Stomach smooth muscle (tissue), 2 donors: ENCODE measurements around the gene MBOAT7.
A peak's percentile ranks its signal among the peaks of the same experiment; 100 is the strongest.
"Not testable (repeated sequence)": the region's sequence is repeated elsewhere in the genome, so short reads cannot be mapped to it uniquely, and the experiment has no call there.

Experiments used
- H3K27ac ChIP-seq: one replicate; pipeline ENCODE4 v1.7.0; 2013; ENCODE audit warnings: mild to moderate bottlenecking, low read length, inconsistent platforms
- H3K27me3 ChIP-seq, 2 donors: one replicate each; pipeline ENCODE4 v1.7.0; 2013; ENCODE audit warnings: low read length in 2 of 2; ENCODE audit not compliant: insufficient read depth in 2 of 2, control insufficient read depth in 1 of 2
- H3K36me3 ChIP-seq, 2 donors: one replicate each; pipeline ENCODE4 v1.7.0; 2013; ENCODE audit warnings: low read length in 2 of 2; ENCODE audit not compliant: control insufficient read depth in 2 of 2, insufficient read depth in 2 of 2
- H3K4me1 ChIP-seq: one replicate; pipeline ENCODE4 v1.7.0; 2013; ENCODE audit warnings: low read length; ENCODE audit not compliant: control insufficient read depth, insufficient read depth
- H3K4me3 ChIP-seq, 2 donors: one replicate each; pipeline ENCODE4 v1.7.0; 2013; ENCODE audit warnings: low read length in 2 of 2
- H3K9ac ChIP-seq, 2 donors: one replicate each; pipeline ENCODE4 v1.7.0; 2013; ENCODE audit warnings: low read length in 2 of 2, mild to moderate bottlenecking in 1 of 2
- H3K9me3 ChIP-seq, 2 donors: one replicate each; pipeline ENCODE4 v1.7.0; 2013; ENCODE audit warnings: low read length in 2 of 2; ENCODE audit not compliant: control insufficient read depth in 2 of 2
- donor health status: healthy.
- donor health status: Pancreatic carcinoma.

The MBOAT7 gene

GRCh38 chr19:54189145-54189734 is at the start of gene MBOAT7:
TSS of gene MBOAT7 (minus strand) at chr19:54189580. CDS start at chr19:54188508, 1,072 bp downstream.
- H3K27ac ChIP-seq = peak within 1 kb of the TSS; percentile 97
- H3K36me3 ChIP-seq = peaks cover 10% of the 10 kb centered on the region in 2 donors
- H3K4me3 ChIP-seq = peak within 1 kb of the TSS; percentile 57 to 91
- no peaks in the 10 kb centered on the region for H3K27me3 ChIP-seq
- peaks cover 25% of the 10 kb centered on the region for H3K4me1 ChIP-seq
- peak within 1 kb of the TSS; percentile 76 to 94 for H3K9ac ChIP-seq
- H3K9me3 ChIP-seq = no peaks in the 10 kb centered on the region

- Histone ChIP-seq H3K9me3 (no peaks in the 10 kb centered on the region), H3K9ac (no peak overlapping the region), H3K36me3 (no peaks in the 10 kb centered on the region), H3K27me3 (peaks cover 4 to 7% of the 10 kb centered on the region in 2 donors), H3K27ac (no peak overlapping the region), H3K4me1 (peaks cover 5% of the 10 kb centered on the region), H3K4me3 (no peak overlapping the region)
These were observed 44.6 kb upstream of the MBOAT7 start for GRCh38 chr19:54233941-54234340.

- no peak overlapping the region for H3K27ac ChIP-seq
- H3K36me3 ChIP-seq = no peaks in the 10 kb centered on the region
- peaks cover 10% of the 10 kb centered on the region in 2 donors for H3K27me3 ChIP-seq
- H3K4me1 ChIP-seq = peaks cover 5% of the 10 kb centered on the region
- H3K9ac ChIP-seq = no peak overlapping the region
- H3K9me3 ChIP-seq = no peaks in the 10 kb centered on the region
- no peak overlapping the region for H3K4me3 ChIP-seq
These were observed 41.9 kb upstream of the MBOAT7 start for GRCh38 chr19:54231077-54231931.

GRCh38 chr19:54230031-54230430 is 40.7 kb upstream of the MBOAT7 start:
- Histone ChIP-seq H3K4me3 (no peak overlapping the region), H3K9ac (no peak overlapping the region), H3K4me1 (peaks cover 5% of the 10 kb centered on the region), H3K36me3 (no peaks in the 10 kb centered on the region), H3K27me3 (peaks cover 10 to 13% of the 10 kb centered on the region in 2 donors), H3K9me3 (no peaks in the 10 kb centered on the region), H3K27ac (no peak overlapping the region)

GRCh38 chr19:54229146-54229545 is 39.8 kb upstream of the MBOAT7 start:
- Histone ChIP-seq H3K9me3 (no peaks in the 10 kb centered on the region), H3K4me3 (no peak overlapping the region), H3K27me3 (peaks cover 10 to 13% of the 10 kb centered on the region in 2 donors), H3K4me1 (peaks cover 5% of the 10 kb centered on the region), H3K9ac (no peak overlapping the region), H3K36me3 (no peaks in the 10 kb centered on the region), H3K27ac (no peak overlapping the region)

- H3K4me1 ChIP-seq, H3K9ac ChIP-seq, H3K4me3 ChIP-seq, H3K27ac ChIP-seq, H3K36me3 ChIP-seq, H3K9me3 ChIP-seq: not testable (repeated sequence)
- H3K27me3 ChIP-seq = peaks cover 6 to 12% of the 10 kb centered on the region in 2 donors
These were observed 35.2 kb upstream of the MBOAT7 start for GRCh38 chr19:54224619-54225018.

- H3K9me3 ChIP-seq, H3K4me3 ChIP-seq, H3K36me3 ChIP-seq, H3K4me1 ChIP-seq, H3K27ac ChIP-seq, H3K9ac ChIP-seq: not testable (repeated sequence)
- peaks cover 5 to 12% of the 10 kb centered on the region in 2 donors for H3K27me3 ChIP-seq
These were observed 34.5 kb upstream of the MBOAT7 start for GRCh38 chr19:54223937-54224281.

- H3K4me3 ChIP-seq, H3K36me3 ChIP-seq, H3K27ac ChIP-seq, H3K4me1 ChIP-seq, H3K9me3 ChIP-seq, H3K9ac ChIP-seq: not testable (repeated sequence)
- peaks cover 4 to 12% of the 10 kb centered on the region in 2 donors for H3K27me3 ChIP-seq
These were observed 34.0 kb upstream of the MBOAT7 start for GRCh38 chr19:54223277-54223936.

GRCh38 chr19:54222474-54223276 is 33.3 kb upstream of the MBOAT7 start, which contains the start of gene LILRB3:
TSS of gene LILRB3 (minus strand) at chr19:54223007. CDS start at chr19:54222976, 31 bp downstream.
- not testable (repeated sequence) for H3K4me1 ChIP-seq, H3K4me3 ChIP-seq, H3K9me3 ChIP-seq, H3K9ac ChIP-seq, H3K36me3 ChIP-seq, H3K27ac ChIP-seq
- H3K27me3 ChIP-seq = peaks cover 0 to 12% of the 10 kb centered on the region in 2 donors

- not testable (repeated sequence) for H3K36me3 ChIP-seq, H3K9ac ChIP-seq, H3K4me1 ChIP-seq, H3K27me3 ChIP-seq, H3K4me3 ChIP-seq, H3K27ac ChIP-seq, H3K9me3 ChIP-seq
These were observed 32.6 kb upstream of the MBOAT7 start for GRCh38 chr19:54221947-54222346.
